Liver (tissue), 3 donors: ENCODE results near the gene GPATCH3.

Experiments used
- CTCF ChIP-seq: fragments of 150-350 bp; IDR thresholded peaks from 2 replicates; pipeline ENCODE4 v1.5.1; 2017; ENCODE audit warnings: improper control_type of control experiment, low read depth, low read length; ENCODE audit not compliant: missing input control
- FOXA1 ChIP-seq: IDR thresholded peaks from 2 replicates; pipeline ENCODE4 v1.6.1; 2016; ENCODE audit warnings: antibody characterized with exemption
- JUND ChIP-seq, 2 donors: IDR thresholded peaks; 2 replicates each; pipeline ENCODE4 v1.6.1; 2016; ENCODE audit warnings: antibody characterized with exemption in 2 of 2
- MAX ChIP-seq: IDR thresholded peaks from 2 replicates; pipeline ENCODE4 v1.6.1; 2016; ENCODE audit warnings: antibody characterized with exemption
- RAD21 ChIP-seq, 2 donors: IDR thresholded peaks; 2 replicates each; pipeline ENCODE4 v1.6.1; 2016; ENCODE audit warnings: antibody characterized with exemption in 2 of 2, mild to moderate bottlenecking in 2 of 2
- REST ChIP-seq: IDR thresholded peaks from 2 replicates; pipeline ENCODE4 v1.6.1; 2016; ENCODE audit warnings: antibody characterized with exemption, mild to moderate bottlenecking
- SP1 ChIP-seq: IDR thresholded peaks from 2 replicates; pipeline ENCODE4 v1.6.1; 2018; ENCODE audit warnings: antibody characterized with exemption, mild to moderate bottlenecking
- TAF1 ChIP-seq: conservative IDR thresholded peaks from 2 replicates; pipeline ENCODE4 v1.6.1; 2016; ENCODE audit warnings: antibody characterized with exemption, mild to moderate bottlenecking
- YY1 ChIP-seq: IDR thresholded peaks from 2 replicates; pipeline ENCODE4 v1.6.1; 2016; ENCODE audit warnings: antibody characterized with exemption, mild to moderate bottlenecking
- donor health status: healthy.
- donor health status: healthy.

- no peak for TF ChIP-seq TAF1
- TF ChIP-seq CTCF, result no peak
- TF ChIP-seq JUND (IDR thresholded peaks at IDR 0.05), result no peak
- TF ChIP-seq FOXA1, result no peak
- TF ChIP-seq MAX, result no peak
- TF ChIP-seq RAD21 (IDR thresholded peaks at IDR 0.05), result no peak
- TF ChIP-seq SP1, result no peak
- TF ChIP-seq YY1, result no peak
- no peak for TF ChIP-seq REST
Observed at GRCh38 chr1:26861889-26862378, 38.3 kb downstream of the GPATCH3 start.
